Ectodermal cell (in vitro differentiated cells): ENCODE measurements around the gene LCLAT1.

Experiments
- H3K27ac ChIP-seq: 2 replicates; pipeline ENCODE4 v1.7.0; 2013; ENCODE audit warnings: mild to moderate bottlenecking, low read depth, low read length; ENCODE audit not compliant: insufficient read depth, poor library complexity, severe bottlenecking
- H3K27me3 ChIP-seq: 2 replicates; pipeline ENCODE4 v1.7.0; 2013; ENCODE audit warnings: mild to moderate bottlenecking, low read length; ENCODE audit not compliant: insufficient read depth, control insufficient read depth, poor library complexity, severe bottlenecking
- H3K36me3 ChIP-seq: one replicate; pipeline ENCODE4 v1.7.0; 2013; ENCODE audit warnings: low read length; ENCODE audit not compliant: control insufficient read depth, insufficient read depth
- H3K4me1 ChIP-seq: one replicate; pipeline ENCODE4 v1.7.0; 2013; ENCODE audit warnings: low read length; ENCODE audit not compliant: control insufficient read depth, insufficient read depth
- H3K4me3 ChIP-seq: 2 replicates; pipeline ENCODE4 v1.7.0; 2013; ENCODE audit warnings: low read depth, low read length, control low read depth; ENCODE audit not compliant: insufficient read depth
- H3K9me3 ChIP-seq: 2 replicates; pipeline ENCODE4 v1.7.0; 2013; ENCODE audit warnings: mild to moderate bottlenecking, low read length, moderate library complexity; ENCODE audit not compliant: control insufficient read depth
- WGBS, 2 experiments: methylation state at CpG; one replicate each; pipeline ENCODE4 v1.1.7; 2013; ENCODE audit warnings: missing lambda C conversion rate in 2 of 2; 5-methylcytosine and 5-hydroxymethylcytosine counted together

Gene LCLAT1

DNA sequence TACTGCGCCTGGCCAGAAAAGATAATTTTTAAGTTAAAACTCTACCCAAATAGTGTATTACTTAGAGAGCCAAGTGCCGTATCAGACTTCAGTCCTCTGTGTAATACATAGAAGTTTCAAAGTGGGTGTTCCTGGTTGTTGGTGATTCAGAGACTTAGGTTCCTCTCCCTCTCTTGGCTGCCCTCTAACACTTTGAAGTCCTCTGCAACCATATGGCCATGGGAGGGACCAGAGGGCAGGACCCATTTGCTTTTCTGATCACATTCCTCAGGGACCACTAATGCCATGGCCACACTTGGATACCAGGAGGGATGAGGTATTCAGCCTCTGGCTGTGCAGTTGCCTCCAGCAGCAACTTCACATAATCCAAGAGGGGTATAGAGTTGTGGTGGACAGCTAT, 228.7 kb downstream of the LCLAT1 start:
- Histone ChIP-seq H3K4me1 (no peaks in the 10 kb centered on the region), H3K36me3 (no peaks in the 10 kb centered on the region), H3K27me3 (no peaks in the 10 kb centered on the region), H3K27ac (no peak overlapping the region), H3K4me3 (no peak overlapping the region), H3K9me3 (no peaks in the 10 kb centered on the region)
- WGBS, 2 experiments, result 88 to 94% methylated on average over 2 of the region's 2 CpGs

GRCh38 chr2:30677231-30677630, 230.2 kb downstream of the LCLAT1 start:
- Histone ChIP-seq H3K36me3 (no peaks in the 10 kb centered on the region), H3K27me3 (no peaks in the 10 kb centered on the region), H3K4me1 (no peaks in the 10 kb centered on the region), H3K4me3 (no peak overlapping the region), H3K27ac (no peak overlapping the region), H3K9me3 (no peaks in the 10 kb centered on the region)

- Histone ChIP-seq H3K4me1 (no peaks in the 10 kb centered on the region), H3K4me3 (no peak overlapping the region), H3K36me3 (no peaks in the 10 kb centered on the region), H3K27ac (no peak overlapping the region), H3K27me3 (no peaks in the 10 kb centered on the region), H3K9me3 (no peaks in the 10 kb centered on the region)
- 90 to 91% methylated on average over 5 of the region's 5 CpGs for WGBS, 2 experiments
These were observed 230.9 kb downstream of the LCLAT1 start for GRCh38 chr2:30677861-30678385.

DNA sequence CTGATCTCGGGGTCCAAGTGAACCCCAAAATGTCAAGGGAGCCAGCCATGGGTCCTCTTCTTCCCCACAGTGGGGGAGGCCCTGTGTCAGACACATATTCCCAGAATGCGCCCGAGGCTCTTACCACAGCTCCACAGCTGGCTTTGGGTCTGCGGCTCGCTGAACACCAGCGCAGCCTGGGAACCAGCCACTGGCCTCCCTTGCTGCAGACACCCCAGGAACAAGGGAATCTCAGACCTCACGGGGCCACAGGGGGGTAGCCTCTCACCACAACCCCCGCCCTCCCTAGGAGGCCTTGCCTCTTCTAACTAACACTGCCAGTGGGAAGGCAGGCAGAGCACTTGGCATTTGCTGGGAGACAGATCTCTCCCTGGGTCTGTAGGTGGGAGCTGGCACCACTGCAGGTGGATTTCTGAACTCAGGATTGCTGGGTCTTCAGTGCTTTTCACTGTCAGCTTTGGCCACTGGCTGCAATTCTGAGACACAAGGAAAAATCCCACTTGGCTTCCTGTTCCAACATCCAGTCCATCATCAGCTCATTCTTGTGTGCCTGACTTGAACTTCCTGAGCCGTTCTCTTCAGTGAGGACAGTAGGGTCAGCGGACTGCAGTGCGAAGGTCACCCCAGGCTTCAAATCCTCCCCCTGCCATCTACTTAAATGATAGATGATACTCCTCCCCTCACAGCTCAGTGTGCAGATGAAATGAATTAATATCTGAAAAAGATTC, 231.5 kb downstream of the LCLAT1 start:
- Histone ChIP-seq H3K4me1 (no peaks in the 10 kb centered on the region), H3K9me3 (no peaks in the 10 kb centered on the region), H3K4me3 (no peak overlapping the region), H3K27ac (no peak overlapping the region), H3K36me3 (no peaks in the 10 kb centered on the region), H3K27me3 (no peaks in the 10 kb centered on the region)
- WGBS, 2 experiments, result 86 to 92% methylated on average over 11 of the region's 11 CpGs

DNA sequence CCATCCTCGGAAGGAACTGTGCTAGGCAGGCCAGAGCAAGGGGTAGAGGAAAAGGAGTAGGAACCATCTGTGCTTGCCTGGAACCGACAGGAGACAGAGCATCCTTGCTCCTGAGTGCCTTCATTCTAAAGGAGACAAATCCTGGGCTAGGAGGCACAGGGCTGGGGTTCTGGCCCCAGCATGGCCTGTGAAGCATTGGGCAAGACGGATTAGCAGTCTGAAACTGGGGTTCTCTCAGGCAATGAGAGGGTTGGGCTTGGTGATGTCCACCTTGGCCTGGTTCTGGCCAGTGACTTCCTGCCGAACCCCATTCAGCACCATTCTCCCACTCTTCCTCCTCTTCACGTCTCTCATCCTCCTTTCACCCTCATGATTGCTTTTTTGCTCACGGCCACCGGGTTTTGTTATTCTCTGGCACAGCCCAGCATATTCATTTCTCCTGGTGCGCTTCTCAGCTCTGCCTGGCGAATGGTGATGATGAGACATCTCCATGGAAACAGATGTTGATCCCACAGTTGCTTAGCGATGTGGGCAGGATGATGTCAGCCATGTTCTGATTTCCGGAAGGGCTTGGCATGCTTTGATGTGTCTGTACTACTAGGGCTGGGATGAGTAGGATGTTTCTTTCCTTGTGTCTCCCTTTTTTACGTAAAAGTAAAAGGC, 232.5 kb downstream of the LCLAT1 start:
- H3K4me1 ChIP-seq, result no peaks in the 10 kb centered on the region
- no peaks in the 10 kb centered on the region for H3K27me3 ChIP-seq
- H3K9me3 ChIP-seq, result no peaks in the 10 kb centered on the region
- no peak overlapping the region for H3K4me3 ChIP-seq
- H3K27ac ChIP-seq, result no peak overlapping the region
- no peaks in the 10 kb centered on the region for H3K36me3 ChIP-seq
- 86% methylated on average over 12 of the region's 12 CpGs for WGBS, 2 experiments

DNA sequence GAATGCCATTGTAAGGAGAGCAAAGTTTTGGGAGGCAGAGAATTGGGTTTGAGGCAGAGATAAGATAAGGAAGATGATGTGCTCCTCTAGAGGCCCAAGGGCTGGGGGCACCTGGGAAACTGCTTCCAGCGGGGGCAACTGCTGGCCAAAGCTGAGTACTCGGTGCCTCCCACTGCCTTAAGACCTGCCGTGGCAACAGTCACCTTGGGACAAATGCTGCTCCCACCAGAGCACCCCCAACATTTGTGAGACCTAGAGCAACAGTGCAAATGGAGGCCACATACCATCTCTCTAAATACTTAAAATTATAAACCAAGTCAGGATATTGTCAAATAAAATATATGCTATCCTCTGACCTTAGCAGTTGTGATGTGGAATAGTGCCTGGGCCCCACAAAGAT, 233.1 kb downstream of the LCLAT1 start:
- H3K4me3 ChIP-seq, result no peak overlapping the region
- no peaks in the 10 kb centered on the region for H3K27me3 ChIP-seq
- H3K27ac ChIP-seq, result no peak overlapping the region
- 94 to 96% methylated on average over 3 of the region's 3 CpGs for WGBS, 2 experiments
- no peaks in the 10 kb centered on the region for H3K4me1 ChIP-seq
- H3K9me3 ChIP-seq, result no peaks in the 10 kb centered on the region
- H3K36me3 ChIP-seq, result no peaks in the 10 kb centered on the region

DNA sequence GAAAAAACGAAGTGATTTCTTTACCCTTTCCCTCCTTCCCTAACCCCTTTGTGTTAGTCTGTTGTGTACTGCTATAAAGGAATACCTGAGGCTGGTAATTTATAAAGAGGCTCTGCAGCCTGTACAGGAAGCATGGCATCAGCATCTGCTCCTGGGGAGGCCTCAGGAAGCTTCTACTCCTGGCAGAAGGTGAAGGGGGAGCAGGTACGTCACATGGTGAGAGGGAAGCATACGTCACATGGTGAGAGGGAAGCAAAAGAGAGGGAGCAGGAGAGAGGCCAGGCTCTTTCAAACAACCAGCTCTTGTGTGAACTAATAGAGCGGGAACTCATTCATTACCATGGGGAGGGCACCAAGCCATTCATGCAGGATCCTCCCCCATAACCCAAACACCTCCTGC, 234.0 kb downstream of the LCLAT1 start:
- Histone ChIP-seq H3K4me1 (no peaks in the 10 kb centered on the region), H3K9me3 (no peaks in the 10 kb centered on the region), H3K27ac (no peak overlapping the region), H3K36me3 (no peaks in the 10 kb centered on the region), H3K4me3 (no peak overlapping the region), H3K27me3 (no peaks in the 10 kb centered on the region)
- WGBS, 2 experiments, result 86 to 94% methylated on average over 3 to 4 of the region's 4 CpGs

DNA sequence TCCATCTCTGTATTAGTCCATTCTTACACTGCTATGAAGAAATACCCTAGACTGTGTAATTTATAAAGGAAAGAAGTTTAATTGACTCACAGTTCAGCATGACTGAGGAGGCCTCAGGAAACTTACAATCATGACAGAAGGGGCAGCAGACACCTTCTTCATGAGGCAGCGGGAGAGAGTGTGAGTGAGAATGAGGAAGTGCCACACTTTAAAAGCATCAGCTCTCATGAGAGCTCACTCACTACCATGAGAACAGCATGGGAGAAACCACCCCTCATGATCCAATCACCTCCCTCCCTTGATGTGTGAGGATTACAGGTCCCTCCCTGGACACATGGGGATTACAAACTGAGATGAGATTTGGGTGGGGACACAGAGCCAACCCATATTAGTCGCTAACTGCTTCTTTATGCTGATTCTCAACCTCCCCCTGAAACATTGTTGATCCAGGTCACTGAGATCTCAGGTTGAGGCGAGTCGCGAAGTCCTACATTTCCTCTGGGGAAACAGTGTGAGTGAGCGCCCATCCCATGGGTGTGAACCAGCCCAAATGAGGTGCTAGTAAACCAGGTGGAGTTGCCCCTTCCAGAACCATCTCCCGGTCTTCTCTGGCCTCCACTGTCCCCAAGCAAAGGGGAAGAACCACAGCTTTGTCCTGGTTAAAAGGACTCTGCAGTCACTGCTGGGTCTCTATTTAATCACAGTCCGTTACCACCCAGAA, 236.3 kb downstream of the LCLAT1 start:
- H3K36me3 ChIP-seq, result no peaks in the 10 kb centered on the region
- 91 to 94% methylated on average over 8 of the region's 8 CpGs for WGBS, 2 experiments
- H3K9me3 ChIP-seq, result no peaks in the 10 kb centered on the region
- no peak overlapping the region for H3K27ac ChIP-seq
- H3K27me3 ChIP-seq, result no peaks in the 10 kb centered on the region
- H3K4me1 ChIP-seq, result no peaks in the 10 kb centered on the region
- H3K4me3 ChIP-seq, result no peak overlapping the region

- no peaks in the 10 kb centered on the region for H3K36me3 ChIP-seq
- no peaks in the 10 kb centered on the region for H3K9me3 ChIP-seq
- H3K4me3 ChIP-seq, result no peak overlapping the region
- no peaks in the 10 kb centered on the region for H3K4me1 ChIP-seq
- WGBS, 2 experiments, result 95% methylated on average over 8 of the region's 8 CpGs
- H3K27me3 ChIP-seq, result no peaks in the 10 kb centered on the region
- no peak overlapping the region for H3K27ac ChIP-seq
These were observed 237.0 kb downstream of the LCLAT1 start for GRCh38 chr2:30684026-30684425.

DNA sequence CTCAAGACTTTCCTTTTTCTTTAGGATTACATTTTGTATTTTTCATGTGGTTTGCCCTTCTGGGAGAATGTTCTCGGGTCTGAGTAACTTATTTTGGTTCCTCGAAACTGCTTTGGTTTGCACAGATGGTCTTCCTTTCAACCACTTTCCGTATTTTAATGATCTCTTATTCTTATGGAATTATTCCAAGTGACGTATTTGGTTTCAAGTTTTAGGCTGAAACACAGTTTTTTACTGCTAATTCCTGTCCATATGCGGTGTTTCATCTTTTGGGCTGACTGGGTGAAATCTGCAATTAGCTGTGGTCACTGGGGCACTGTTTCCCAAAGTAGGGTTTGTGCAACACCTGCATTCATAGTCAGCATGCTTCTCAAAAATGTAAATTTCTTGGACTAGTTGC, 237.5 kb downstream of the LCLAT1 start:
- peaks cover 4% of the 10 kb centered on the region for H3K4me1 ChIP-seq
- no peak overlapping the region for H3K27ac ChIP-seq
- H3K9me3 ChIP-seq, result no peaks in the 10 kb centered on the region
- H3K4me3 ChIP-seq, result no peak overlapping the region
- H3K36me3 ChIP-seq, result no peaks in the 10 kb centered on the region
- H3K27me3 ChIP-seq, result no peaks in the 10 kb centered on the region
- WGBS, 2 experiments, result 93 to 97% methylated on average over 5 of the region's 5 CpGs
